Measurements from ENCODE around the gene DDX43.
"Not testable (repeated sequence)": the region's sequence is repeated elsewhere in the genome, so short reads cannot be mapped to it uniquely, and the experiment has no call there.

DDX43 gene

GRCh38 chr6:73394577-73395354 lies at the start of gene DDX43:
TSS of gene DDX43 (plus strand) at chr6:73394828. CDS start at chr6:73394906, 78 bp downstream.
- DNase-seq (ENCODE audit: low read depth in 2 of 2, low spot score in 1 of 2), result no peak

GRCh38 chr6:73348550-73349204 lies 46.0 kb upstream of the DDX43 start:
- no peak for DNase-seq (ENCODE audit: low read depth in 2 of 2, low spot score in 1 of 2)

- DNase-seq (ENCODE audit: low read depth in 2 of 2, low spot score in 1 of 2), result no peak
Observed at GRCh38 chr6:73349311-73349710, 45.3 kb upstream of the DDX43 start.

- no peak for DNase-seq (ENCODE audit: low read depth in 2 of 2, low spot score in 1 of 2)
Observed at GRCh38 chr6:73353636-73354593, 40.7 kb upstream of the DDX43 start, which contains the start of gene DPPA5. TSS of gene DPPA5 (minus strand) at chr6:73354276. CDS start at chr6:73354225, 51 bp downstream.

GRCh38 chr6:73362358-73362757 lies 32.3 kb upstream of the DDX43 start, which contains the start of gene KHDC3L:
TSS of gene KHDC3L (plus strand) at chr6:73362658. CDS start at chr6:73362730, 72 bp downstream.
- DNase-seq (ENCODE audit: low read depth in 2 of 2, low spot score in 1 of 2), result no peak

- DNase-seq (ENCODE audit: low read depth in 2 of 2, low spot score in 1 of 2), result no peak
Observed at GRCh38 chr6:73362869-73363536, 31.6 kb upstream of the DDX43 start.

- no peak for DNase-seq (ENCODE audit: low read depth in 2 of 2, low spot score in 1 of 2)
Observed at GRCh38 chr6:73363537-73363875, 31.1 kb upstream of the DDX43 start.

GRCh38 chr6:73364121-73364520 lies 30.5 kb upstream of the DDX43 start:
- no peak for DNase-seq (ENCODE audit: low read depth in 2 of 2, low spot score in 1 of 2)

- no peak for DNase-seq (ENCODE audit: low read depth in 2 of 2, low spot score in 1 of 2)
Observed at GRCh38 chr6:73364549-73364948, 30.1 kb upstream of the DDX43 start.

GRCh38 chr6:73367761-73368355 lies 26.8 kb upstream of the DDX43 start:
- DNase-seq (ENCODE audit: low read depth in 2 of 2, low spot score in 1 of 2), result no peak

- no peak for DNase-seq (ENCODE audit: low read depth in 2 of 2, low spot score in 1 of 2)
Observed at GRCh38 chr6:73368675-73369074, 26.0 kb upstream of the DDX43 start.

GRCh38 chr6:73369157-73369556 lies 25.5 kb upstream of the DDX43 start:
- DNase-seq (ENCODE audit: low read depth in 2 of 2, low spot score in 1 of 2), result no peak

GRCh38 chr6:73369563-73369962 lies 25.1 kb upstream of the DDX43 start, which contains the start of gene OOEP:
TSS of gene OOEP (minus strand) at chr6:73369897. CDS start at chr6:73369792, 105 bp downstream.
- DNase-seq (ENCODE audit: low read depth in 2 of 2, low spot score in 1 of 2), result no peak

GRCh38 chr6:73371984-73372383 lies 22.6 kb upstream of the DDX43 start:
- no peak for DNase-seq (ENCODE audit: low read depth in 2 of 2, low spot score in 1 of 2)

- no peak for DNase-seq (ENCODE audit: low read depth in 2 of 2, low spot score in 1 of 2)
Observed at GRCh38 chr6:73372516-73372915, 22.1 kb upstream of the DDX43 start.

GRCh38 chr6:73375216-73375615 lies 19.4 kb upstream of the DDX43 start:
- DNase-seq (ENCODE audit: low read depth in 2 of 2, low spot score in 1 of 2), result no peak

- DNase-seq (ENCODE audit: low read depth in 2 of 2, low spot score in 1 of 2), result no peak
Observed at GRCh38 chr6:73377225-73377624, 17.4 kb upstream of the DDX43 start.

GRCh38 chr6:73381531-73381930 lies 13.1 kb upstream of the DDX43 start:
- not testable (repeated sequence) for DNase-seq (ENCODE audit: low read depth in 2 of 2, low spot score in 1 of 2)

GRCh38 chr6:73382462-73383113 lies 12.0 kb upstream of the DDX43 start:
- DNase-seq (ENCODE audit: low read depth in 2 of 2, low spot score in 1 of 2), result no peak

- no peak for DNase-seq (ENCODE audit: low read depth in 2 of 2, low spot score in 1 of 2)
Observed at GRCh38 chr6:73388433-73388799, 6.2 kb upstream of the DDX43 start.
